ENCODE measurements around the gene PCOLCE2. TPM values are rescaled to one million over a fixed set of nuclear protein-coding genes. Genes with fewer than 3 reads are reported as not detected.
A peak's percentile ranks its signal among the peaks of the same experiment; 100 is the strongest.

PCOLCE2 gene
- total RNA-seq, 1 donor from 2014 or later: 1.8 TPM

DNA sequence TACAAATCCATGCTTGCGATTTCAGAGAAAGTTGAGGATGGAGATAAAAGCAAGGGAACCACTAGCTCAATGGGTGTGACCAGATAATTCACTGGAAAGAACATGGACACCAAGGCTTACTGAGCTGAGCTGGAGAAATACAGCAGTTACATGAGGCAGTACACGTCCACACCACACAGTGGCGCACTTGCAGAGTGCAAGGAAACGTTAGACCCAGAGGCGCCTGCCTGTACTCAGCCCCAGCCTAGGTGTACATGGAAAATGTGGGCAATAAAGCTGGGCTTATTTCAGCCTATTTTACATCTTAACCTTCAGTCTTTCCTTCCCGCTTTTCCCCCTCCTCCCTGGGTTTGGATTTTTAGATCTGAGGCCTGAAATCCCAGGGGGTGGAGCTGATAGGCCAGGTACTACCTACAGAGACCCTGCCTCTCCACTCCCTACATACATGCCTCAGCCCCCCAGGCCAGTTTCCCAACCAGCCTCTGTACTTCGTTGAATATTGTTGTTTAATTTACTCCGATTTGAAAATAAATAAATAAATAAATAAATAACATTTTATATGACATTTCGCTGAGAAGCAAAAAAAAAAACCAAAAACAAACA lies 60.1 kb downstream of the PCOLCE2 start:
- no peaks in the 10 kb centered on the region for H3K9me3 Mint-ChIP-seq (ENCODE audit: unreplicated experiment)
- H3K4me1 Mint-ChIP-seq (ENCODE audit: unreplicated experiment): no peaks in the 10 kb centered on the region
- peak; percentile 86 for DNase-seq (ENCODE audit: low spot score)
- H3K27ac Mint-ChIP-seq (ENCODE audit: unreplicated experiment): no peak overlapping the region
- H3K4me3 Mint-ChIP-seq (ENCODE audit: unreplicated experiment): no peak overlapping the region
- no peaks in the 10 kb centered on the region for H3K36me3 Mint-ChIP-seq (ENCODE audit: low read depth, unreplicated experiment)
- TF ChIP-seq, protein P1, sequence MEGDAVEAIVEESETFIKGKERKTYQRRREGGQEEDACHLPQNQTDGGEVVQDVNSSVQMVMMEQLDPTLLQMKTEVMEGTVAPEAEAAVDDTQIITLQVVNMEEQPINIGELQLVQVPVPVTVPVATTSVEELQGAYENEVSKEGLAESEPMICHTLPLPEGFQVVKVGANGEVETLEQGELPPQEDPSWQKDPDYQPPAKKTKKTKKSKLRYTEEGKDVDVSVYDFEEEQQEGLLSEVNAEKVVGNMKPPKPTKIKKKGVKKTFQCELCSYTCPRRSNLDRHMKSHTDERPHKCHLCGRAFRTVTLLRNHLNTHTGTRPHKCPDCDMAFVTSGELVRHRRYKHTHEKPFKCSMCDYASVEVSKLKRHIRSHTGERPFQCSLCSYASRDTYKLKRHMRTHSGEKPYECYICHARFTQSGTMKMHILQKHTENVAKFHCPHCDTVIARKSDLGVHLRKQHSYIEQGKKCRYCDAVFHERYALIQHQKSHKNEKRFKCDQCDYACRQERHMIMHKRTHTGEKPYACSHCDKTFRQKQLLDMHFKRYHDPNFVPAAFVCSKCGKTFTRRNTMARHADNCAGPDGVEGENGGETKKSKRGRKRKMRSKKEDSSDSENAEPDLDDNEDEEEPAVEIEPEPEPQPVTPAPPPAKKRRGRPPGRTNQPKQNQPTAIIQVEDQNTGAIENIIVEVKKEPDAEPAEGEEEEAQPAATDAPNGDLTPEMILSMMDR (IDR thresholded peaks at IDR 0.05; ENCODE audit: unreplicated experiment): peak; percentile 81
- H3K27me3 Mint-ChIP-seq (ENCODE audit: unreplicated experiment): peaks cover 5% of the 10 kb centered on the region

DNA sequence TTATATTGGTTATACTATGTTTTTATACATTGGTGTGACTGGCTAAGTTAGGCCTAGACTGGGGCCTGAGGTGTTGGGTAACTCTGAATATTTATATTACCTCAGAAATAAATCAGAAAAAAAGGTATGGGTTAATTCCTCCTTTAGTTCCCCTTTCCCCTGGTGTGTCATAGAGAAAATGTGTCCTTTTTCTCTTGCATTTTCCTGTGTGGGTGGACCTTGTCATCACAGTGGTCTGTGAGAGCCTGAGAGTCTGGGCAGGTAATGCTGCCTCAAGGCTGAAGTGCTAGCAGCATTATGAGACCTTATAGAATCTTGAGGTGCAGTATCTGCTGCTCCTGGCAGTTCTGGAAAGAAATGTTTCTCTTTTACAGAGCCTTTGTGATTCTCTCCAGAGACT lies 69.7 kb downstream of the PCOLCE2 start:
- TF ChIP-seq, protein P1 (IDR thresholded peaks at IDR 0.05; ENCODE audit: unreplicated experiment): no peak
- Mint-ChIP-seq H3K9me3 (ENCODE audit: unreplicated experiment) (no peaks in the 10 kb centered on the region), H3K4me3 (ENCODE audit: unreplicated experiment) (no peak overlapping the region), H3K27ac (ENCODE audit: unreplicated experiment) (no peak overlapping the region), H3K4me1 (ENCODE audit: unreplicated experiment) (no peaks in the 10 kb centered on the region), H3K36me3 (ENCODE audit: low read depth, unreplicated experiment) (no peaks in the 10 kb centered on the region), H3K27me3 (ENCODE audit: unreplicated experiment) (no peaks in the 10 kb centered on the region)
- DNase-seq (ENCODE audit: low spot score): no peak

DNA sequence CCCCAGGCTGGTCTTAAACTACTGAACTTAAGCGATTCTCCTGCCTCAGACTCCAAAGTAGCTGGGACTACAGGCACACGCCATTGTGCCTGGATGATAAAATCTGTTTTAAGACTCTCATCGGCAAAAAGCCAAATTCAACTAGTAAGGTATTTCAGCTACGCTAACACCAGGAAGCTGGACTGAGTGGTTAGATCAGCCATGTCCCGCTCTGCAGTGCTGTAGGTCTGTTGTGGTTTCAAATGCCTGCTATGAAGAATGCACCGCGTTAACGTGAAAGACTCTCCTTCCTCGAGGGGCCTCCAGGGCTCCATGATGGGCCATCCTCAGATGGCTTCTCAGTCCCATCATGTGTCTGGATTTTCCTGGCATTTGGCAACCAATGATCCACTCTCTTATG lies 70.2 kb downstream of the PCOLCE2 start:
- no peaks in the 10 kb centered on the region for H3K27me3 Mint-ChIP-seq (ENCODE audit: unreplicated experiment)
- no peaks in the 10 kb centered on the region for H3K4me1 Mint-ChIP-seq (ENCODE audit: unreplicated experiment)
- no peaks in the 10 kb centered on the region for H3K9me3 Mint-ChIP-seq (ENCODE audit: unreplicated experiment)
- TF ChIP-seq, protein P1 (IDR thresholded peaks at IDR 0.05; ENCODE audit: unreplicated experiment): no peak
- no peak overlapping the region for H3K4me3 Mint-ChIP-seq (ENCODE audit: unreplicated experiment)
- no peak for DNase-seq (ENCODE audit: low spot score)
- H3K27ac Mint-ChIP-seq (ENCODE audit: unreplicated experiment): no peak overlapping the region
- no peaks in the 10 kb centered on the region for H3K36me3 Mint-ChIP-seq (ENCODE audit: low read depth, unreplicated experiment)

DNA sequence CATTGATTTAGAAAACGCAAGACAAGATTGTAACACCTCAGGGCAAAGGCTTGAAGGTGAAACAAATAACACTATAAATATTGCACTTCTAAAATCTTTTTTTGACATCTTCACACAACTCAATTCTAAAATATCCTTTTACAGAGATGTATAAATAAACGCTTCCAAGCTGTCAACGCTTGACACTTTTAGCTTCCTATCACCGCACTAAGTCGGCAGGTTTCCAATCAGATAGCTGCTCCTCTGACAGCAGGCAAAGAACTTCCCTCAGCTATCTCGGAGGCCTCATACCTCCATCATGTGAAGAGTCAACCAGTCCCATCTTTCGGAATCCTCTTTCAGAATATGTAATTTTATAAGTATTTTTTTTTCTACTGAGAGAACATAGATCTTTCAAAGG lies 71.0 kb downstream of the PCOLCE2 start:
- no peaks in the 10 kb centered on the region for H3K4me1 Mint-ChIP-seq (ENCODE audit: unreplicated experiment)
- H3K4me3 Mint-ChIP-seq (ENCODE audit: unreplicated experiment): no peak overlapping the region
- H3K27ac Mint-ChIP-seq (ENCODE audit: unreplicated experiment): no peak overlapping the region
- H3K27me3 Mint-ChIP-seq (ENCODE audit: unreplicated experiment): no peaks in the 10 kb centered on the region
- TF ChIP-seq, protein P1 (IDR thresholded peaks at IDR 0.05; ENCODE audit: unreplicated experiment): no peak
- DNase-seq (ENCODE audit: low spot score): no peak
- no peaks in the 10 kb centered on the region for H3K9me3 Mint-ChIP-seq (ENCODE audit: unreplicated experiment)
- H3K36me3 Mint-ChIP-seq (ENCODE audit: low read depth, unreplicated experiment): no peaks in the 10 kb centered on the region

DNA sequence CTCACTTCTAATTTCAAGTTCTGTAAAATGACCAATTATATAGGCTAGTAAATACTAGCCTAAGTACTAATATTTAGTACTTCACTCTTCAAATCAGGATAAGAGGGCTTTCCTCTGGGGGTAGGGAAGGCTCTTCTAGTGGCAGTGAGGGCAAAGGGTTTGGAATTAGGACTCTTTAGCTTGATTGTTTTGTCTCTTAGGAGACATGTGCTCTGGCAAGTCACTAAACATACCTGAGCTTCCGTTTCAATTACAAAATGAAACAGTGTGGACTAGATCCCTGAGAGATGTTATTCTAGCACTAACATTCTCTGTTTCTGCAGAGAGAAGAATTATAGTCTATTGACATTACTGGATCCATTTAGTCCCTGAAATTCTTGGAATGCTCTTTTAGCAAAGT lies 71.5 kb downstream of the PCOLCE2 start:
- H3K27me3 Mint-ChIP-seq (ENCODE audit: unreplicated experiment): no peaks in the 10 kb centered on the region
- no peaks in the 10 kb centered on the region for H3K36me3 Mint-ChIP-seq (ENCODE audit: low read depth, unreplicated experiment)
- no peaks in the 10 kb centered on the region for H3K4me1 Mint-ChIP-seq (ENCODE audit: unreplicated experiment)
- TF ChIP-seq, protein P1 (IDR thresholded peaks at IDR 0.05; ENCODE audit: unreplicated experiment): no peak
- H3K4me3 Mint-ChIP-seq (ENCODE audit: unreplicated experiment): no peak overlapping the region
- H3K9me3 Mint-ChIP-seq (ENCODE audit: unreplicated experiment): no peaks in the 10 kb centered on the region
- no peak overlapping the region for H3K27ac Mint-ChIP-seq (ENCODE audit: unreplicated experiment)
- DNase-seq (ENCODE audit: low spot score): no peak

All from endothelial cell (in vitro differentiated cells).